Bronchial epithelial cell (primary cell): Measurements from ENCODE around the gene RHCE. TPM values are rescaled to one million over a fixed set of nuclear protein-coding genes. Genes with fewer than 3 reads are reported as not detected.
"Not testable (repeated sequence)": the region's sequence is repeated elsewhere in the genome, so short reads cannot be mapped to it uniquely, and the experiment has no call there.

Source experiments
- DNase-seq: peaks from one replicate; pipeline ENCODE4 v3.0.0-alpha.2; 2010; ENCODE audit warnings: low read depth
- FAIRE-seq: peaks from 2 replicates; lab custom pipeline; 2011; peaks lifted over from hg19 to GRCh38; lab: Jason Lieb, UNC
- H3K27me3 ChIP-seq: 2 replicates; pipeline ENCODE4 v1.5.1; 2011; ENCODE audit warnings: low read length; ENCODE audit not compliant: control insufficient read depth, insufficient read depth
- H3K36me3 ChIP-seq: 2 replicates; pipeline ENCODE4 v1.5.1; 2011; ENCODE audit warnings: low read length; ENCODE audit not compliant: control insufficient read depth, insufficient read depth
- H3K4me3 ChIP-seq: 2 replicates; pipeline ENCODE4 v1.5.1; 2011; ENCODE audit warnings: mild to moderate bottlenecking, low read depth, low read length, control low read depth
- CTCF ChIP-seq: IDR thresholded peaks from 2 replicates; pipeline ENCODE4 v1.5.1; 2011; ENCODE audit warnings: mild to moderate bottlenecking, moderate library complexity, low read length, control low read depth, inconsistent platforms; ENCODE audit not compliant: insufficient read depth, severe bottlenecking
- total RNA-seq: library from RNA; depleted of rRNA; stranded (reverse); fragments of >200 nt; gene quantifications from 2 replicates; pipeline ENCODE4 v1.2.1, GENCODE V29; 2014

RHCE gene
- total RNA-seq, 1 donor from 2014 or later, result 3.7 TPM

- DNase-seq (no peak), FAIRE-seq (no peak)
- TF ChIP-seq CTCF, result no peak
- H3K4me3 ChIP-seq, result no peak overlapping the region
- no peaks in the 10 kb centered on the region for H3K27me3 ChIP-seq
- H3K36me3 ChIP-seq, result peaks cover 2% of the 10 kb centered on the region
These were observed 78.9 kb downstream of the RHCE start for GRCh38 chr1:25341746-25342145.

- no peak for TF ChIP-seq CTCF
- DNase-seq, result no peak
- Histone ChIP-seq H3K4me3 (peak overlapping the region; percentile 92), H3K36me3 (no peaks in the 10 kb centered on the region), H3K27me3 (no peaks in the 10 kb centered on the region)
- no peak for FAIRE-seq
These were observed 81.6 kb downstream of the RHCE start for GRCh38 chr1:25338986-25339385.

GRCh38 chr1:25338188-25338981 lies 82.2 kb downstream of the RHCE start, which contains the start of gene TMEM50A:
Gene TMEM50A, plus strand, starts transcription at chr1:25338334. Its CDS starts 2,153 bp downstream, at chr1:25340487.
- H3K27me3 ChIP-seq, result no peaks in the 10 kb centered on the region
- no peak for TF ChIP-seq CTCF
- FAIRE-seq (no peak), DNase-seq (peak; percentile 66)
- no peaks in the 10 kb centered on the region for H3K36me3 ChIP-seq
- H3K4me3 ChIP-seq, result peak within 1 kb of the TSS; percentile 92

- H3K27me3 ChIP-seq, FAIRE-seq, H3K36me3 ChIP-seq, DNase-seq: not testable (repeated sequence)
- H3K4me3 ChIP-seq, result peak overlapping the region; percentile 92
These were observed 83.0 kb downstream of the RHCE start for GRCh38 chr1:25337483-25338187.

GRCh38 chr1:25336922-25337354 lies 83.7 kb downstream of the RHCE start:
- not testable (repeated sequence) for DNase-seq

GRCh38 chr1:25329950-25330349 lies 90.7 kb downstream of the RHCE start:
- H3K4me3 ChIP-seq, H3K36me3 ChIP-seq, FAIRE-seq, H3K27me3 ChIP-seq, DNase-seq: not testable (repeated sequence)

More at GRCh38 chr1:25336922-25337354, 83.7 kb downstream of the RHCE start:
- H3K27me3 ChIP-seq, H3K36me3 ChIP-seq: not testable (repeated sequence)
- FAIRE-seq, result peak; percentile 13
- peak; percentile 21 for TF ChIP-seq CTCF
- peak overlapping the region; percentile 51 for H3K4me3 ChIP-seq

GRCh38 chr1:25329336-25329735 lies 91.3 kb downstream of the RHCE start:
- not testable (repeated sequence) for H3K27me3 ChIP-seq, DNase-seq, H3K4me3 ChIP-seq, FAIRE-seq, H3K36me3 ChIP-seq

GRCh38 chr1:25328791-25329185 lies 91.8 kb downstream of the RHCE start:
- not testable (repeated sequence) for H3K27me3 ChIP-seq, FAIRE-seq, H3K36me3 ChIP-seq, DNase-seq, H3K4me3 ChIP-seq

GRCh38 chr1:25327864-25328790 lies 92.5 kb downstream of the RHCE start:
- not testable (repeated sequence) for H3K4me3 ChIP-seq, H3K36me3 ChIP-seq, H3K27me3 ChIP-seq, DNase-seq, FAIRE-seq
